K562 (cell line): Measurements from ENCODE around the gene RABIF. TPM values are rescaled to one million over a fixed set of nuclear protein-coding genes. Genes with fewer than 3 reads are reported as not detected.

ENCODE experiments used
- ATAC-seq: fragments of 200-7000 bp; cut with Tn5 transposase; 3 replicates; pipeline ENCODE4 v1.9.1; 2020; ENCODE audit warnings: moderate library complexity
- BruUV-seq: library from RNA; stranded (reverse); fragments of 400-500 nt; replicated peaks from 2 replicates; lab custom pipeline; 2021; lab: Mats Ljungman, UMichigan
- CTCF ChIA-PET: fragments of 300-600 bp; formaldehyde crosslinking; extraction: SDS; loops from one replicate; lab custom pipeline; 2021; ENCODE audit warnings: low intra/inter-chr PET ratio; lab: Yijun Ruan, JAX
- POLR2A ChIA-PET: fragments of 300-600, 350-650 bp; sonication (Branson Sonifier 250); formaldehyde crosslinking; extraction: SDS; loops from one replicate; lab custom pipeline; 2021; ENCODE audit warnings: antibody characterized with exemption, inconsistent platforms; lab: Yijun Ruan, JAX
- DNase-seq, 4 experiments: peaks; one replicate each; pipeline versions ENCODE4 v3.0.0 to v3.0.0-alpha.2; 2011 to 2018; ENCODE audit warnings: low spot score in 3 of 4, mixed read lengths in 3 of 4; ENCODE audit errors: extremely low read depth in 1 of 4
- FAIRE-seq: peaks from 2 replicates; lab custom pipeline; 2011; peaks lifted over from hg19 to GRCh38; lab: Jason Lieb, UNC
- H2AFZ ChIP-seq: 2 replicates; pipeline ENCODE4 v1.6.0; 2011; ENCODE audit warnings: low read depth, low read length, control low read depth, inconsistent platforms
- H3K27ac ChIP-seq: fragments of 200-600 bp; 3 replicates; pipeline ENCODE4 v1.8.0; 2011; ENCODE audit warnings: low read depth, mild to moderate bottlenecking, control low read depth, inconsistent platforms, low read length, moderate library complexity, mixed read lengths; ENCODE audit errors: extremely low read depth
- H3K27me3 ChIP-seq, 2 experiments: fragments of 300-600 bp in 1 of 2; 2 replicates in 1 of 2; 3 replicates in 1 of 2; pipeline versions ENCODE4 v1.6.0 to v1.8.0; 2011; ENCODE audit warnings: inconsistent platforms in 2 of 2, low read length in 2 of 2, mild to moderate bottlenecking in 1 of 2, mixed read lengths in 1 of 2, moderate library complexity in 1 of 2; ENCODE audit not compliant: control insufficient read depth in 2 of 2, insufficient read depth in 2 of 2
- H3K36me3 ChIP-seq: fragments of 300-600 bp; 3 replicates; pipeline ENCODE4 v1.8.0; 2011; ENCODE audit warnings: mild to moderate bottlenecking, low read length, inconsistent platforms; ENCODE audit not compliant: control insufficient read depth, insufficient read depth
- H3K4me1 ChIP-seq, 2 experiments: fragments of 200-600 bp in 1 of 2; replicated peaks in 1 of 2; 2 replicates in 1 of 2; 3 replicates in 1 of 2; pipeline versions ENCODE4 v1.5.1 to v1.8.0; 2011; ENCODE audit warnings: inconsistent platforms in 2 of 2, low read length in 2 of 2, mild to moderate bottlenecking in 1 of 2, mixed read lengths in 1 of 2, moderate library complexity in 1 of 2; ENCODE audit not compliant: control insufficient read depth in 2 of 2, insufficient read depth in 2 of 2
- H3K4me2 ChIP-seq: 2 replicates; pipeline ENCODE4 v1.6.1; 2011; ENCODE audit warnings: low read length, control low read depth, inconsistent platforms, mixed read lengths; ENCODE audit not compliant: insufficient read depth
- H3K4me3 ChIP-seq: fragments of 200-600 bp; sonication (generic), shearing (Covaris generic); 2 replicates; pipeline ENCODE4 v1.5.1; 2016; ENCODE audit warnings: control low read depth, inconsistent platforms
- H3K79me2 ChIP-seq: fragments of 200-600 bp; 3 replicates; pipeline ENCODE4 v1.8.0; 2011; ENCODE audit warnings: low read length, inconsistent platforms; ENCODE audit not compliant: control insufficient read depth, insufficient read depth
- H3K9ac ChIP-seq, 2 experiments: 2 replicates each; pipeline versions ENCODE4 v1.6.0 to v1.6.1; 2011; ENCODE audit warnings: low read depth in 2 of 2, low read length in 2 of 2, control low read depth in 1 of 2, inconsistent platforms in 1 of 2, mild to moderate bottlenecking in 1 of 2, mixed read lengths in 1 of 2; ENCODE audit not compliant: insufficient read depth in 1 of 2
- H3K9me1 ChIP-seq: one replicate; pipeline ENCODE4 v1.6.0; 2011; ENCODE audit warnings: inconsistent platforms, mild to moderate bottlenecking, low read length, moderate library complexity; ENCODE audit not compliant: control insufficient read depth, insufficient read depth
- H3K9me3 ChIP-seq: replicated peaks from 2 replicates; pipeline ENCODE4 v1.5.1; 2011; ENCODE audit warnings: low read depth, low read length, inconsistent platforms; ENCODE audit not compliant: control insufficient read depth, insufficient read depth
- H4K20me1 ChIP-seq: replicated peaks from 2 replicates; pipeline ENCODE4 v1.6.1; 2011; ENCODE audit warnings: low read length, inconsistent platforms, mixed read lengths; ENCODE audit not compliant: control insufficient read depth, insufficient read depth
- CEBPB ChIP-seq: fragments of 450-650 bp; IDR thresholded peaks from 2 replicates; pipeline ENCODE4 v1.6.1; 2016; ENCODE audit warnings: missing genetic modification characterization, missing compliant biosample characterization
- CEBPG ChIP-seq, 3 experiments: fragments of 200-800 bp in 1 of 3; sonication (Bioruptor generic) in 1 of 3; sonication (generic) in 1 of 3; formaldehyde crosslinking in 1 of 3; IDR thresholded peaks in 2 of 3; conservative IDR thresholded peaks in 1 of 3; 2 replicates each; pipeline versions ENCODE4 v1.6.1 to v1.8.0; 2016 to 2022; ENCODE audit warnings: missing compliant biosample characterization in 2 of 3, missing genetic modification characterization in 2 of 3, mild to moderate bottlenecking in 1 of 3, missing genetic modification reagents in 1 of 3
- ESRRB ChIP-seq: fragments of 250-450 bp; sonication (Bioruptor Pico); IDR thresholded peaks from 2 replicates; pipeline ENCODE4 v1.5.0; 2020; ENCODE audit warnings: mild to moderate bottlenecking, moderate library complexity, borderline replicate concordance
- HDAC6 ChIP-seq: IDR thresholded peaks from 2 replicates; pipeline ENCODE4 v1.6.1; 2012; ENCODE audit warnings: low read depth, mild to moderate bottlenecking, control low read depth, inconsistent platforms, low read length, moderate library complexity
- HNRNPL ChIP-seq: fragments of 200-400 bp; formaldehyde crosslinking; IDR thresholded peaks from 2 replicates; pipeline ENCODE4 v1.6.1; 2017; ENCODE audit warnings: low read depth, mild to moderate bottlenecking, low read length
- NCOA1 ChIP-seq: fragments of 450-650 bp; IDR thresholded peaks from 2 replicates; pipeline ENCODE4 v1.6.1; 2016; ENCODE audit warnings: low read depth
- ZBTB17 ChIP-seq: fragments of 450-650 bp; formaldehyde crosslinking; IDR thresholded peaks from 2 replicates; pipeline ENCODE4 v1.4.0; 2020; ENCODE audit warnings: mild to moderate bottlenecking
- WGBS: fragments of 100-300 bp; shearing (Covaris generic); methylation state at CpG from one replicate; pipeline ENCODE4 v1.1.6; 2016; ENCODE audit warnings: low coverage, mixed read lengths; ENCODE audit not compliant: insufficient coverage; ENCODE audit errors: missing lambda C conversion rate; 5-methylcytosine and 5-hydroxymethylcytosine counted together
- in situ Hi-C: fragments of 300-500 bp; cut with MboI; formaldehyde crosslinking; loops from 4 replicates; pipeline ENCODE4 v1.15.0; 2018; ENCODE audit warnings: inconsistent platforms, mixed read lengths
- intact Hi-C: fragments of 100-400 bp; cut with micrococcal nuclease; formaldehyde crosslinking; loops from 2 replicates; pipeline ENCODE4 v1.14.2; 2022
- polyA plus RNA-seq, 8 experiments: library from polyadenylated mRNA; depleted of rRNA in 4 of 8; stranded (reverse) in 5 of 8; unstranded in 3 of 8; fragments of >200 nt; fragmentation: Nextera tagmentation in 2 of 8; fragmentation: Illumina TruSeq in 1 of 8; extraction: Ambion mirVana in 2 of 8; extraction: Trizol in 1 of 8; gene quantifications; 2 replicates each; pipeline versions ENCODE4 v1.2.1 to v1.2.3, GENCODE V29; 2011 to 2014; ENCODE audit warnings: inconsistent platforms in 1 of 8, missing spikeins in 1 of 8
- total RNA-seq, 7 experiments: library from RNA; depleted of rRNA in 6 of 7; stranded (reverse); fragments of >200 nt in 6 of 7; fragmentation: Illumina TruSeq in 2 of 7; extraction: Trizol in 2 of 7; gene quantifications; 2 replicates each; pipeline versions ENCODE4 v1.2.1 to v1.2.3, GENCODE V29; 2011 to 2021; ENCODE audit warnings: low replicate concordance in 1 of 7
- TF ChIP-seq, protein P1 (sequence below): fragments of 450-650 bp; formaldehyde crosslinking; IDR thresholded peaks from 2 replicates; pipeline ENCODE4 v1.4.0; 2022; ENCODE audit warnings: missing genetic modification characterization
- TF ChIP-seq, protein P2 (sequence below): fragments of 450-650 bp; IDR thresholded peaks from 2 replicates; pipeline ENCODE4 v1.6.1; 2016; ENCODE audit warnings: missing biosample characterization, missing genetic modification characterization
- TF ChIP-seq, protein P3 (sequence below): fragments of 250-450 bp; sonication (Bioruptor Pico); IDR thresholded peaks from 2 replicates; pipeline ENCODE4 v1.4.0; 2020; ENCODE audit warnings: borderline replicate concordance
- TF ChIP-seq, protein P4 (sequence below): fragments of 450-650 bp; IDR thresholded peaks from 2 replicates; pipeline ENCODE4 v1.6.1; 2016; ENCODE audit warnings: low read depth, mild to moderate bottlenecking, moderate library complexity

RABIF gene
- total and polyA plus RNA-seq, 9 of the 15 experiments (the other 6 are each of a cell fraction or from before 2014, with no cell fraction given): 7.4 to 20.1 (median 11.0) TPM

DNA sequence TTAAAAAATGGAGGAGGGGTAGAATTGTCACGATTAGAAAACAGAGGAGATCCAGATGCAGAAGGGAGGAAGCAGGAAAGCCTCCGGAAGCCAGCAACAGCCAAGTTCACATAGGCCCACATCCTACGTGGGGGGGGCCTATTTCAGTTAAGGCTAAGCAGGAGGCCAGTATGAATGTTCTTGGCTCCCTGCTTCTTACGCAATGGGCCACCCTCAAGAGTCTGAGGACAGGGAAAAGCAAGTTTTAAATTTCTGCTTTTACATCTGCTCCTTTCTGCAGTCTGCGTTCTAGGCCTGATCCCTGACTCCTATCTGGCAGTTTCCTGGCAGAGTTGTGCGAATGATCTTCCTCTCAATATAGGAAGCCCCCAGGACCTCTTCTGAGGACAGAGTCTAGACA lies 30.6 kb downstream of the RABIF start:
- no TSS peak for BruUV-seq
- CTCF ChIA-PET: no interaction called here

DNA sequence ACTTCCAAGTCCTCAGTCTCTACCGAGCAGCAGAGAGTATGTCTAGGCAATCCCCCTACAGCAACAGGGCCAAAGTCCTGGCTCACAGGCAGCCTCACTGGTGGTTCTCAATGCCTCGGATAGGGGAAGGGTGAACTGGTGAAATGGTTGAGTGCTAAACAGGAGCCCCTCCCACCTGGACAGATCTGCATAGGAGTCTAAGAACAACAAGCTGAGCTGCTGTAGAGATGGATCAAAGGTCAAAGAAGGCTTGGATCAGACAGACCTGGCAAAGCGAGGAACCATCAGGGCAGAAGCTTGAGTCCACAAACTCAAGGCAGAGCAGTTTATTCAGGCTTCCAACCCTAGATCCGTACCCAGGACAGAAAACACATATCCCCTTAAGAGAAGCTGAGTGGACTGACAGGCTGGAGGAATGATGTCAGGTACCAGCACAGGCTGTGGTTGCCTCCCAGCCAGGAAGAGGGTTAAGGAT lies 31.8 kb downstream of the RABIF start:
- H3K9me3 ChIP-seq: no peaks in the 10 kb centered on the region
- no peak overlapping the region for H3K4me3 ChIP-seq
- FAIRE-seq (no peak), DNase-seq (no peak), ATAC-seq (no peak)
- H2AFZ ChIP-seq: no peak overlapping the region
- H3K9ac ChIP-seq: peak overlapping the region in 1 of 2 experiments; percentile 30; a peak in 1 of 4 replicates
- no peak overlapping the region for H3K4me2 ChIP-seq
- peaks cover 0 to 23% of the 10 kb centered on the region in 2 experiments; a peak in 3 of 5 replicates for H3K4me1 ChIP-seq
- WGBS: 15% methylated on average over 4 of the region's 4 CpGs
- no peaks in the 10 kb centered on the region for H3K36me3 ChIP-seq
- no peaks in the 10 kb centered on the region; a peak in 1 of 5 replicates for H3K27me3 ChIP-seq
- ChIA-PET CTCF (no interaction called here), POLR2A (interaction anchor here (0.8 to 0.9 kb wide), 2 partner anchors 31 to 149 kb away, joined by 3 read pairs; partner anchors contain the start of gene TMEM183A)
- no peaks in the 10 kb centered on the region for H3K79me2 ChIP-seq
- no peak overlapping the region for H3K27ac ChIP-seq
- intact Hi-C loops: no loop called here
- no TSS peak for BruUV-seq
- H4K20me1 ChIP-seq: no peaks in the 10 kb centered on the region
- in situ Hi-C loops: no loop called here
- no peaks in the 10 kb centered on the region for H3K9me1 ChIP-seq
- TF ChIP-seq NCOA1 (no peak), ZBTB17 (CRISPR knock-in tag) (no peak), ESRRB (CRISPR knock-in tag) (no peak), HNRNPL (no peak), HDAC6 (no peak)
- TF ChIP-seq, protein P1, sequence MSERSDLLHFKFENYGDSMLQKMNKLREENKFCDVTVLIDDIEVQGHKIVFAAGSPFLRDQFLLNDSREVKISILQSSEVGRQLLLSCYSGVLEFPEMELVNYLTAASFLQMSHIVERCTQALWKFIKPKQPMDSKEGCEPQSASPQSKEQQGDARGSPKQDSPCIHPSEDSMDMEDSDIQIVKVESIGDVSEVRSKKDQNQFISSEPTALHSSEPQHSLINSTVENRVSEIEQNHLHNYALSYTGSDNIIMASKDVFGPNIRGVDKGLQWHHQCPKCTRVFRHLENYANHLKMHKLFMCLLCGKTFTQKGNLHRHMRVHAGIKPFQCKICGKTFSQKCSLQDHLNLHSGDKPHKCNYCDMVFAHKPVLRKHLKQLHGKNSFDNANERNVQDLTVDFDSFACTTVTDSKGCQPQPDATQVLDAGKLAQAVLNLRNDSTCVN: no peak
- TF ChIP-seq, protein P2, sequence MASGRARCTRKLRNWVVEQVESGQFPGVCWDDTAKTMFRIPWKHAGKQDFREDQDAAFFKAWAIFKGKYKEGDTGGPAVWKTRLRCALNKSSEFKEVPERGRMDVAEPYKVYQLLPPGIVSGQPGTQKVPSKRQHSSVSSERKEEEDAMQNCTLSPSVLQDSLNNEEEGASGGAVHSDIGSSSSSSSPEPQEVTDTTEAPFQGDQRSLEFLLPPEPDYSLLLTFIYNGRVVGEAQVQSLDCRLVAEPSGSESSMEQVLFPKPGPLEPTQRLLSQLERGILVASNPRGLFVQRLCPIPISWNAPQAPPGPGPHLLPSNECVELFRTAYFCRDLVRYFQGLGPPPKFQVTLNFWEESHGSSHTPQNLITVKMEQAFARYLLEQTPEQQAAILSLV (tag): no peak
- TF ChIP-seq, protein P3, sequence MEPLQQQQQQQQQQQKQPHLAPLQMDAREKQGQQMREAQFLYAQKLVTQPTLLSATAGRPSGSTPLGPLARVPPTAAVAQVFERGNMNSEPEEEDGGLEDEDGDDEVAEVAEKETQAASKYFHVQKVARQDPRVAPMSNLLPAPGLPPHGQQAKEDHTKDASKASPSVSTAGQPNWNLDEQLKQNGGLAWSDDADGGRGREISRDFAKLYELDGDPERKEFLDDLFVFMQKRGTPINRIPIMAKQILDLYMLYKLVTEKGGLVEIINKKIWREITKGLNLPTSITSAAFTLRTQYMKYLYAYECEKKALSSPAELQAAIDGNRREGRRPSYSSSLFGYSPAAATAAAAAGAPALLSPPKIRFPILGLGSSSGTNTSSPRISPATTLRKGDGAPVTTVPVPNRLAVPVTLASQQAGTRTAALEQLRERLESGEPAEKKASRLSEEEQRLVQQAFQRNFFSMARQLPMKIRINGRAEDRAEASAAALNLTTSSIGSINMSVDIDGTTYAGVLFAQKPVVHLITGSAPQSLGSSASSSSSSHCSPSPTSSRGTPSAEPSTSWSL: no peak

More for the DNA sequence above, 30.6 kb downstream of the RABIF start:
- POLR2A ChIA-PET: interaction anchor here (0.7 to 3.0 kb wide), 3 partner anchors 15 to 48 kb away, joined by 3 to 12 read pairs (median 3); partner anchors contain the start of gene PCAT6
- 55% methylated on average over 6 of the region's 6 CpGs for WGBS
- Histone ChIP-seq H3K79me2 (no peaks in the 10 kb centered on the region), H3K9me3 (no peaks in the 10 kb centered on the region), H3K27ac (no peak overlapping the region), H3K4me2 (no peak overlapping the region), H3K4me3 (no peak overlapping the region), H3K9me1 (no peaks in the 10 kb centered on the region), H4K20me1 (no peaks in the 10 kb centered on the region), H3K36me3 (no peaks in the 10 kb centered on the region), H3K9ac (peak overlapping the region in 1 of 2 experiments; percentile 18; a peak in 1 of 4 replicates), H3K27me3 (no peaks in the 10 kb centered on the region; a peak in 2 of 5 replicates), H3K4me1 (peaks cover 0 to 23% of the 10 kb centered on the region in 2 experiments; a peak in 4 of 5 replicates), H2AFZ (no peak overlapping the region)
- ATAC-seq: no peak
- in situ Hi-C loops (no loop called here), intact Hi-C loops (no loop called here)
- no peak for DNase-seq
- FAIRE-seq: no peak
- TF ChIP-seq CEBPB: peak; percentile 93
- TF ChIP-seq, protein P4, sequence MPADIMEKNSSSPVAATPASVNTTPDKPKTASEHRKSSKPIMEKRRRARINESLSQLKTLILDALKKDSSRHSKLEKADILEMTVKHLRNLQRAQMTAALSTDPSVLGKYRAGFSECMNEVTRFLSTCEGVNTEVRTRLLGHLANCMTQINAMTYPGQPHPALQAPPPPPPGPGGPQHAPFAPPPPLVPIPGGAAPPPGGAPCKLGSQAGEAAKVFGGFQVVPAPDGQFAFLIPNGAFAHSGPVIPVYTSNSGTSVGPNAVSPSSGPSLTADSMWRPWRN: no peak
- peak; percentile 70 for TF ChIP-seq CEBPG (CRISPR knock-in tag; IDR thresholded peaks at IDR 0.05)
- peak; percentile 49 to 68; a peak in 3 of 4 replicates for TF ChIP-seq CEBPG (tag; conservative IDR thresholded peaks at IDR 0.05 in 1 of 2, IDR thresholded peaks at IDR 0.05 in 1 of 2)
